ENCODE results near the gene SETD2.
"Not testable (repeated sequence)": the region's sequence is repeated elsewhere in the genome, so short reads cannot be mapped to it uniquely, and the experiment has no call there.

SETD2 gene

DNA sequence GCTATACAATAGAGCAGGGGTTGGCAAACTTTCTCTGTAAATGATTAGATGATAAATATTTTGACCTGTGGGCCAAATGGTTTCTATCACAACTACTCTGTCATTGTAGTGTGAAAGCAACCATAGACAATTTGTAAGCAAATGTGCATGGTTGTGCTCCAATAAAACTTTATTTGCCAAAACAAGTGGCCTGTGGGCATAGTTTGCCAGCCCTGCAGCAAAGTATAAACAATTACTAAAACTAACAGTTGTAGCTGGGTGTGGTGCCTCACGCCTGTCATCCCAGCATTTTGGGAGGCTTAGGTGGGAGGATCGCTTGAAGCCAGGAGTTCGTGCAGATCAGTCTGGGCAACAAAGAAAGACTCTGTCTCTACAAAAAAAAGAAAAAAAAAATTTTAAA, 122.8 kb downstream of the SETD2 start:
- DNase-seq (ENCODE audit: low read depth) = no peak
- no peak overlapping the region for H3K4me3 ChIP-seq (ENCODE audit: control insufficient read depth, low read depth, low read length)
- TF ChIP-seq, protein P1, sequence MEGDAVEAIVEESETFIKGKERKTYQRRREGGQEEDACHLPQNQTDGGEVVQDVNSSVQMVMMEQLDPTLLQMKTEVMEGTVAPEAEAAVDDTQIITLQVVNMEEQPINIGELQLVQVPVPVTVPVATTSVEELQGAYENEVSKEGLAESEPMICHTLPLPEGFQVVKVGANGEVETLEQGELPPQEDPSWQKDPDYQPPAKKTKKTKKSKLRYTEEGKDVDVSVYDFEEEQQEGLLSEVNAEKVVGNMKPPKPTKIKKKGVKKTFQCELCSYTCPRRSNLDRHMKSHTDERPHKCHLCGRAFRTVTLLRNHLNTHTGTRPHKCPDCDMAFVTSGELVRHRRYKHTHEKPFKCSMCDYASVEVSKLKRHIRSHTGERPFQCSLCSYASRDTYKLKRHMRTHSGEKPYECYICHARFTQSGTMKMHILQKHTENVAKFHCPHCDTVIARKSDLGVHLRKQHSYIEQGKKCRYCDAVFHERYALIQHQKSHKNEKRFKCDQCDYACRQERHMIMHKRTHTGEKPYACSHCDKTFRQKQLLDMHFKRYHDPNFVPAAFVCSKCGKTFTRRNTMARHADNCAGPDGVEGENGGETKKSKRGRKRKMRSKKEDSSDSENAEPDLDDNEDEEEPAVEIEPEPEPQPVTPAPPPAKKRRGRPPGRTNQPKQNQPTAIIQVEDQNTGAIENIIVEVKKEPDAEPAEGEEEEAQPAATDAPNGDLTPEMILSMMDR (conservative IDR thresholded peaks at IDR 0.05; ENCODE audit: control insufficient read depth, insufficient read depth, low read depth, low read length) = no peak

DNA sequence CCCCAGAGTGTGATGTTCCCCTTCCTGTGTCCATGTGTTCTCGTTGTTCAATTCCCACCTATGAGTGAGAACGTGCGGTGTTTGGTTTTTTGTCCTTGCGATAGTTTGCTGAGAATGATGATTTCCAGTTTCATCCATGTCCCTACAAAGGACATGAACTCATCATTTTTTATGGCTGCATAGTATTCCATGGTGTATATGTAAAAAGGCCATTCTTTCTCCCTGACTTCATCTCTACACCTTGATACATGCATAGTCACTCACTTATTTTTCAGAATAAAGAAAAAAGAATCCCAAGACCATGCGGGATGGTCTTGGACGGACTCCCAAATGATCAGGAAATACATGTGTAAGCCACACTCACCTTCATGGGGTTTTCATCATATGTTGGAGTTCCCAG, 126.6 kb downstream of the SETD2 start:
- not testable (repeated sequence) for H3K4me3 ChIP-seq (ENCODE audit: control insufficient read depth, low read depth, low read length); DNase-seq (ENCODE audit: low read depth)

DNA sequence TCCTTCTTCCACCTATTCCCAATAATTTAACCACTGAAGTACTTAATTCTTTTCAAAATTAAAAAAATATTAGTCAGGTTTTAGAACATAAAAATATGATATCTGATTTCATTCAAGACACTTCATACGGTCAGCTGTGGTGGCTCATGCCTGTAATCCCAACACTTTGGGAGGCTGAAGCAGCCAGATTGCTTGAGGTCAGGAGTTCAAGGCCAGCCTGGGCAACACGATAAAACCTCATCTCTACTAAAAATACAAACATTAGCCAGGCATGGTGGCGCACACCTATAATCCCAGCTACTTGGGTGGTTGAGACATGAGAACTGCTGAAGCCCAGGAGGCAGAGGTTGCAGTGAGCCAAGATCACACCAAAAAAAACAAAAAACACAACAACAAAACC, 127.8 kb downstream of the SETD2 start:
- DNase-seq (ENCODE audit: low read depth) = no peak
- no peak overlapping the region for H3K4me3 ChIP-seq (ENCODE audit: control insufficient read depth, low read depth, low read length)
- TF ChIP-seq, protein P1 (conservative IDR thresholded peaks at IDR 0.05; ENCODE audit: control insufficient read depth, insufficient read depth, low read depth, low read length) = no peak

- no peak overlapping the region for H3K4me3 ChIP-seq (ENCODE audit: control insufficient read depth, low read depth, low read length)
- TF ChIP-seq, protein P1 (conservative IDR thresholded peaks at IDR 0.05; ENCODE audit: control insufficient read depth, insufficient read depth, low read depth, low read length) = no peak
- no peak for DNase-seq (ENCODE audit: low read depth)
Observed at GRCh38 chr3:47035645-47036044, 128.3 kb downstream of the SETD2 start.

GRCh38 chr3:47034868-47035489, 128.9 kb downstream of the SETD2 start:
- H3K4me3 ChIP-seq (ENCODE audit: control insufficient read depth, low read depth, low read length) = no peak overlapping the region
- DNase-seq (ENCODE audit: low read depth) = no peak
- TF ChIP-seq, protein P1 (conservative IDR thresholded peaks at IDR 0.05; ENCODE audit: control insufficient read depth, insufficient read depth, low read depth, low read length) = no peak

GRCh38 chr3:47031041-47031440, 132.9 kb downstream of the SETD2 start:
- not testable (repeated sequence) for DNase-seq (ENCODE audit: low read depth); H3K4me3 ChIP-seq (ENCODE audit: control insufficient read depth, low read depth, low read length)

- TF ChIP-seq, protein P1 (conservative IDR thresholded peaks at IDR 0.05; ENCODE audit: control insufficient read depth, insufficient read depth, low read depth, low read length) = no peak
- DNase-seq (ENCODE audit: low read depth) = no peak
- H3K4me3 ChIP-seq (ENCODE audit: control insufficient read depth, low read depth, low read length) = no peak overlapping the region
Observed at GRCh38 chr3:47028667-47029066, 135.2 kb downstream of the SETD2 start.

DNA sequence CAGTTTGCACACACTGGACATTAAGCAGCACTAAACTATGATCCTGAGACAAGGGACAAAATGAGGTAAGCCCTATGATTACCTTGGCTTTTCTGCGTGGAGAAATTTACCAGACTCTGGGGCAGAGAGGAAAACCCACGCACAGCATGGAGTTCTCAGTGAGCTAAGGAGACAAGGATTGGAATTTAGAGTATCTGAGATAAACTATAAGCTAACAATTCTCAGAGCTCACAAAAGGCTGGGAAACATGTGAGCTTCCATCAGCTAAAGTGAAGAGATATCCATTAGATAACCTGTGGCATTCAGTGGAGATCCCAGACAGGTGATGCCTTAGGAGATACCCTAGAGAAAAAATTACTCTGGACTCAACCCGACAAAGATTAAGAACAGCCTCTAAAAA, 135.8 kb downstream of the SETD2 start:
- H3K4me3 ChIP-seq (ENCODE audit: control insufficient read depth, low read depth, low read length) = no peak overlapping the region
- TF ChIP-seq, protein P1 (conservative IDR thresholded peaks at IDR 0.05; ENCODE audit: control insufficient read depth, insufficient read depth, low read depth, low read length) = no peak
- DNase-seq (ENCODE audit: low read depth) = no peak

GRCh38 chr3:47026432-47026831, 137.5 kb downstream of the SETD2 start:
- H3K4me3 ChIP-seq (ENCODE audit: control insufficient read depth, low read depth, low read length); DNase-seq (ENCODE audit: low read depth): not testable (repeated sequence)

All from fibroblast of mammary gland (primary cell).